Measurements from ENCODE around the gene LGALS16.

GRCh38 chr19:39681416-39681815 lies 25.7 kb downstream of the LGALS16 start:
- no peak for TF ChIP-seq CTCF (IDR thresholded peaks at IDR 0.05; ENCODE audit: extremely low read depth in 1 of 2, insufficient read depth in 1 of 2, low read depth in 1 of 2, low read length in 2 of 2)
- TF ChIP-seq POLR2A (IDR thresholded peaks at IDR 0.05; ENCODE audit: low read depth, low read length): no peak
- no peak for TF ChIP-seq FOS (IDR thresholded peaks at IDR 0.05; ENCODE audit: borderline replicate concordance, insufficient read depth, low read length)
- no peak for TF ChIP-seq EZH2 (IDR thresholded peaks at IDR 0.05; ENCODE audit: borderline replicate concordance, low read depth, low read length, severe bottlenecking)
- no peak for TF ChIP-seq MYC (IDR thresholded peaks at IDR 0.05; ENCODE audit: low read depth, low read length)

All from endothelial cell of umbilical vein (primary cell).